Medulla oblongata (tissue), 1 donor: ENCODE measurements around the gene CENPB.
"Not testable (repeated sequence)": the region's sequence is repeated elsewhere in the genome, so short reads cannot be mapped to it uniquely, and the experiment has no call there.

ENCODE experiments used
- DNase-seq: peaks from one replicate; pipeline ENCODE4 v3.0.0-alpha.2; 2015; ENCODE audit errors: extremely low spot score

Gene CENPB, protein sequence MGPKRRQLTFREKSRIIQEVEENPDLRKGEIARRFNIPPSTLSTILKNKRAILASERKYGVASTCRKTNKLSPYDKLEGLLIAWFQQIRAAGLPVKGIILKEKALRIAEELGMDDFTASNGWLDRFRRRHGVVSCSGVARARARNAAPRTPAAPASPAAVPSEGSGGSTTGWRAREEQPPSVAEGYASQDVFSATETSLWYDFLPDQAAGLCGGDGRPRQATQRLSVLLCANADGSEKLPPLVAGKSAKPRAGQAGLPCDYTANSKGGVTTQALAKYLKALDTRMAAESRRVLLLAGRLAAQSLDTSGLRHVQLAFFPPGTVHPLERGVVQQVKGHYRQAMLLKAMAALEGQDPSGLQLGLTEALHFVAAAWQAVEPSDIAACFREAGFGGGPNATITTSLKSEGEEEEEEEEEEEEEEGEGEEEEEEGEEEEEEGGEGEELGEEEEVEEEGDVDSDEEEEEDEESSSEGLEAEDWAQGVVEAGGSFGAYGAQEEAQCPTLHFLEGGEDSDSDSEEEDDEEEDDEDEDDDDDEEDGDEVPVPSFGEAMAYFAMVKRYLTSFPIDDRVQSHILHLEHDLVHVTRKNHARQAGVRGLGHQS

DNA sequence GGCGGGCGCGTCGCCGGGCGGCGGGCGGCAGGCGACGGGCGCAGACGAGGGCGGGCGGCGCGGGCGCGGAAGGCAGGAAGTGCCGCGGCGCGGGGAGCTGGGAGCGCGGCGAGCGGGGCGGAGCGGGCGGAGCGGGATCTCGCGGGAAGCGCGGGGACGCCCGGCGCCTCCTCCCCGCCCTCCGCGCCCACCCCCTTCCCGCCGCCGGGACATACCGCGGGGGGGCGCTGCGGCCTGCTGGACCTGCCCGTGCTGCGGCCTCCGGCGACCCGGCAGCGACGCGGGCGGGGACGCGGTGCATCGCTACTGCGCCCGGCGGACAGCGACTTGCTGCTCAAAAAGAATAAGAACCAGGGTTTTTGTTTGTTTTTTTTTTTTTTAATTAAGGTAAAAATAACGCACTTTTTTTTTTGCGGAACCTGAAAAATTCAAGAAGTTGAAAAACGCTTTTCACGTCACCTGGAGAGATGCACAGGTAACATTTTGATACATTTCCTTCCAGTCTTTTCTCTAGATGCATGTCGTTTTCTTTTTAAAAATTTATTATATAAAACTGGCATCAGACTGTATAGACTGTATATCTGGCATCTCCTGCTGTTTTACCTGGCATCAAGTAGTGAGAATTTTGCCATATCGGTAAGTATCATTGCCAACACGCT is at the start of gene CENPB:
Gene CENPB, minus strand, starts transcription at position 76 of the 659 bp plus-strand sequence. CDS start 257 bp downstream, outside the sequence.
- DNase-seq = peak; percentile 89

DNA sequence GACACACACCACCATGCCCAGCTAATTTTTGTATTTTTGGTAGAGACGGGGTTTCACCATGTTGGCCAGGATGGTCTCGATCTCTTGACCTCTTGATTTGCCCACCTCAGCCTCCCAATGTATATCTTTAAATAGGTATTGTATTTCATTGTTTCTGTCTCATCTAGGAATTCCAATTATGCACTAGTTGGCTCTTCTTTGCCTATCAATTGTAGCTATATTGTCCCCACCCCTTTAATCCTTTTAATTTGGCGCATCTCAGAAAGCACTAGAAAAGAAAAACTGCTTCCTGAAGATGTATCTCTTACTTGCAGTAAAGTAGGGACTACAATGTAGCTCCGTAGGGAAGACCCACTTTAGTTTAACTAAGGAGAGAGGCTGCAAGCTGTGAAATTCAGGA is 49.6 kb upstream of the CENPB start:
- DNase-seq = no peak

DNA sequence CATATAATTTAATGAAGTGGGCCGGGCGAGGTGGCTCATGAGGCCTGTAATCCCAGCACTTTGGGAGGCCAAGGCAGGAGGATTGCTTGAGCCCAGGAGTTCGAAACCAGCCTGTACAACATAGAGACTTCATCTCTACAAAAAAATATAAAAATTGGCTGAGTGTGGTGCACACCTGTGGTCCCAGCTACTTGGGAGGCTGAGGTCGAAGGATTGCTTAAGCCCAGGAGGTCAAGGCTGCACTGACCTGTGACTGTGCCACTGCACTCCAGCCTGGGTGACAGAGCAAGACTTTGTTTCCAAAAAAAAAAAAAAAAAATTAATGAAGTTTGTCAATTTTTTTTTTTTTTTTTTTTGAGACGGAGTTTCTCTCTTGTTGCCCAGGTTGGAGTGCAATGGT is 43.4 kb upstream of the CENPB start:
- DNase-seq = not testable (repeated sequence)

DNA sequence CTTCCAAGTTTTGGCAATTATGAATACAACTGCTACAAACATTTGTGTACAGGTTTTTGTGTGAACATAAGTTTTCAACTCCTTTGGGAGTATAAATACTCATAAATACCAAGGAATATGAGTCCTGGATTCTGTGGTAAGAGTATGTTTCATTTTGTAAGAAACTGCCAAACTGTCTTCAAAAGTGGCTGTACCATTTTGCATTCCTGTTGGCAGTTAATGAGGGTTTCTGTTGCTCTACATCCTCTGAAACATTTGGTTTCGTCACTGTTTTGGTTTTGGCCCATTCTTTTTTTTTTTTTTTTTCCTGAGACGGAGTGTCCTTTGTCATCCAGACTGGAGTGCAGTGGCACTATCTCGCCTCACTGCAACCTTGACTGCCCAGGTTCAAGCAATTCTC is 42.3 kb upstream of the CENPB start:
- DNase-seq = no peak

DNA sequence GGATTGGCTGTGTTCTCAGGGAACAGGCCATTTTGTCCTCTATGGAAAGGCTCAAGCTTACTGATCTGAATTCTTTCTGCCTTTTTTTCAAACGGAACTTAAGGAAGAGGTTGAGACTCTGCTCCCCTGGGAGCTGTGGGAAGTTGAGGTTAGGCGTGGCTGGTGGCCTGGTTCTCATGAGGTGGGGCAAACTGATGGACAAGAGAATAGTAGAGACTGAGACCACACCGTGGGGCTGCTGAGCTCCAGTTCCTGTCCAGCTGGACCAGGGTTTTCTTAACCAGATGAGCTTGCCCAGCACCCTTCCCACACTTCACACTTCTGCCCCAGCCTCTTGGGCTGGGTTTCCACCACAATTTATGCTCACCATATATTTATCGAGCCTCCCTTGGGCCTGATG is 39.9 kb upstream of the CENPB start:
- DNase-seq = no peak

DNA sequence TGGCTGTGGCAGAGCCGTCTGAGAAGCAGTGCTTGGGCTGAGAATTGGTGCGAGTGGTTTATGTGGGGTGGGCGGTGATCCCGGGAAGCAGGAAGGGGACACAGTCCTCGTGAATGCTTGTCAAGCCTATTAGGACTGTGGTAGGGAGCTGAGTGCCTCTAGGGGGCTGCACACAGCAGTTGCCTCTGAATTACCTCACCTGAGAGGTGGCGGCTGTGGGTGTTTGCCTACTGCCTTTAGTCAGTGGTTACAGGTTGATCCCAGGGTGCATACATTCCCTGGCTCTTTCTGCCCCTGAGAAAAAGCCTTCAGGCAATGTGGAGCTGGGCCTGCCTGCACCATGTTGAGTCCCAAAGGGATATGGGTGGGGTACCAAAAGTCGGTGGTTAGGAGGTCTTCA is 39.0 kb upstream of the CENPB start:
- no peak for DNase-seq

DNA sequence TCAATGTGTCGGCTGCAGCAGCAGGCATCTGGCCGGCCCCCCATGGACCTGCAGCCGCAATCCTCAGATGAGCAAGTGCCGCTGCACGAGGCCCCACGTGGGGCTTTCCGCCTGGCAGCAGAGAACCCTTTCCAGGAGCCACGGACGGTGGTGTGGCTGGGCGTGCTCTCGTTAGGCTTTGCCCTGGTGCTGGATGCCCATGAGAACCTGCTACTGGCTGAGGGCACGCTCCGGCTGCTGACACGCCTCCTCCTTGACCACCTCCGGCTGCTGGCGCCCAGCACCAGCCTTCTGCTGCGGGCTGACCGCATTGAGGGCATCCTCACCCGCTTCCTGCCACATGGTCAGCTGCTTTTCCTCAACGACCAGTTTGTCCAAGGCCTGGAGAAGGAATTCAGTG is 37.3 kb upstream of the CENPB start:
- no peak for DNase-seq

DNA sequence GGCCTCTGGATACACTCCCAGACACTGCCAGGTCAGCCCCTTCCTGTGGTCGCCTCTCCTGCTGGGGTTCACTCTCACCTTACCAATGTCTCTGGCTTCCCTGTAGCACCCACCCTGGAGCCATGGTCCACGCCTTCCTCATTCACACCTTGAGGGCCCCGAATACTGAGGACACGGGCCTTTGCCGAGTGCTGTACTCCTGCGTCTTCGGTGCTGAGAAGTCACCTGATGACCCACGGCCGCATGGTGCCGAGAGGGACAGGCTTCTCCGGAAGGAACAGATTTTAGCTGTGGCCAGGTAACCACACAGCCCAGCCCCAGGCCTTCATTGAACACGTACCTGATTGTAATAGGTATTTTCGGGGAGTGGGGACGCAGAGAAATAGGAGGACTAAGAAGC is 35.5 kb upstream of the CENPB start:
- DNase-seq = no peak

DNA sequence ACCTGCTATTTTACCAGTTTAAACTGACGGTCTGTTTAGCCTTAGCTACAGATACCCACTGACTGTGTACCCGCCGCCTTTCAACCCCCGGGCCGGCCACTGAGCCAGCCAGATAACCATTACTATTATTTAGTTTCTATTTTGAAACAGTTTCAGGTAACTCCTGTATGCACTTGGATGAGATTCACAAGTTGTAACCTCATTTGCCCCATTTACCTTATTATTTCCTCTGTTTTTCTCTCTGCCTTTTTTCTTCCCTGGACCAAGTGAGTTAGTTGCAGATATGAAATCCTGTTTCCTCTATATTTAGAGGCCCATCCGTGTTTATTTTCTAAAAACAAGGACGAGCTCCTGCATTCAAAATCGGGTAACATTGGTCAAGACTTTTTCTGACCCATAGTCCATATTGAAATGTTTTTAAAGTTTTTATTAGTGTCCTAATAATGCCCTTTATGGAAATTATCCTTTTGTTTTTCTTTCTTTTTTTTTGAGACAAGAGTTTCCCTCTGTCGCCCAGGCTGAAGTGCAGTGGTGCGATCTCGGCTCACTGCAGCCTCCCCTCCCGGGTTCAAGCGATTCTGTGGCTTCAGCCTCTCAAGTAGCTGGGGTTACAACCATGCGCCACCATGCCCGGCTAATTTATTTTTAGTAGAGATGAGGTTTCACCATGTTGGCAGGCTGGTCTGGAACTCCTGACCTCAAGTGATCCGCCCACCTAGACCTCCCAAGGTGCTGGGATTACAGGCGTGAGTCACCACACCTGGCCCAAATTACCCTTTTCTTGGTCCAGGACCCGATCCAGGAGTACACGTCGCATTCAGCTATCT is 34.6 kb upstream of the CENPB start:
- DNase-seq = no peak

DNA sequence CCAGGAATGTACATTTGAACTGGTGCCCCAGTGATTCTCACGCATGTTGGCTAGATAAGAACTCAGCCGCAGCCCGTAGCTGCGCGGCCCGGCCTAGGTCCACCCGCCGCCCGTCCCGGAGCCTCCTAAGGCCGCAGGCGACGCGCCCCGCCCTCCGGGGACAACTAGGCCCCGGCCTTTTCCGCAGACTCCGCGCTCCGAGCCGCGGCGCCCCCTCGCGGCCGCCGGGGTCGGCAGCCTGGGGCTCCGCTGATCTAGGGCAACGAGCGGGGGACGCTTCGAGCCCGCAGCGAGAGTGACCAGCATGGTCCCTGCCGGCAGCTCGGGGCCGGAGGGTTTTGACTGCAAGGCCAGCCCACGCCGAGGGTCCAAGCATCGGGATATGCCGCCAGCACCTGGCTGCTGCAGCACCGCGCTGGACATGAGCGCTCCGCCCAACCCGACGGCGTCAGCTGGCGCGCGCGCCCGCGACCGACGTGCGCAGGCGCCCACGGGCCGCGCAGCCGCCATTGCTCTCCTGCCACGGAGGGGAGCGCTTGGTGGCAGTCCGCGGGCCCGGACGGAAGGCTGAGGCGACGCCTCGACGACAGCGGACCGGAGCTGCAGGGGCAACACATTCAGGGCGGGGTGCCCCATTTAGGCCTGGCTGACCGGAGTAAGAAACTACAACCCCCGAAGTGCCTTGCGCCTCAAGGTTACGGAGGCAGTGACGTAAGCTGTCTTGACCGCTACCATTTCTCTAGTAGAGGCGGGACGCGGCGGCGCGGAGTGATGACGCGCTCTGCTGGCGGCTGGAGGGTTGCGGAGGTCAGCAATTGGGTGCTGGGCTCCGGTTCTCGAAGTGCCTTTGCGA is 33.7 kb upstream of the CENPB start, which contains the start of gene AP5S1:
Gene AP5S1, plus strand, starts transcription at position 500 of the 853 bp plus-strand sequence. CDS start 1,571 bp downstream, outside the sequence.
- peak; percentile 97 for DNase-seq

DNA sequence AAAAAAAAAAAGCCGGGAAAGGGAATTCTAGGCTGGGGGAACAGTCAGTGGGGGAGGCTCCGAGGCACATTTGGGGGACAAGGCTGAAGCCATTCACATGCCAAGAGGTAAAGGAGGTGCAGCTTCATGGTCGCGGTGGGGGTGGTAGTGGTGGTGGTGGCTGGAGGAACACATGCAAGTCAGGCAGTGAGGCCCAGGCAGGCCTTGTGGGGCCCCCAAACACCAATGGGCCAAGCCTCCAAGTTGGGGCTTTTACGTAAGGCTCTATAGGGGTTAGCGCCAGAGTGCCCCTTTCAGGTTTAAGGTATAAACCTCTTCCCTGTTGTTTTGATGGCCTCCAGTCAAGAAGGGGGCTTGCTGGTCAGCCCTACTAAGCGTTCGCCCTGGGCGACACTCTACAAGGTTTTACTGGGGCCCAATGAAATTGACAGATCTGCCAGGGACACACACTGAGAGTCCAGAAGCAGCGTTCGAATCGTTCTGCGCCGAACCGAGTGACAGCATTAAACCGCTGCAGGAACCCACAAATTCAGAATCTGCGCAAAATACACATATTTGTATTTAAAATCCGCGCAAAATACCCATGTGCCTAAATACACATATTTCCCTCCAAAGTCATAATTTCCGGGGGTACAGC is 33.0 kb upstream of the CENPB start:
- no peak for DNase-seq

DNA sequence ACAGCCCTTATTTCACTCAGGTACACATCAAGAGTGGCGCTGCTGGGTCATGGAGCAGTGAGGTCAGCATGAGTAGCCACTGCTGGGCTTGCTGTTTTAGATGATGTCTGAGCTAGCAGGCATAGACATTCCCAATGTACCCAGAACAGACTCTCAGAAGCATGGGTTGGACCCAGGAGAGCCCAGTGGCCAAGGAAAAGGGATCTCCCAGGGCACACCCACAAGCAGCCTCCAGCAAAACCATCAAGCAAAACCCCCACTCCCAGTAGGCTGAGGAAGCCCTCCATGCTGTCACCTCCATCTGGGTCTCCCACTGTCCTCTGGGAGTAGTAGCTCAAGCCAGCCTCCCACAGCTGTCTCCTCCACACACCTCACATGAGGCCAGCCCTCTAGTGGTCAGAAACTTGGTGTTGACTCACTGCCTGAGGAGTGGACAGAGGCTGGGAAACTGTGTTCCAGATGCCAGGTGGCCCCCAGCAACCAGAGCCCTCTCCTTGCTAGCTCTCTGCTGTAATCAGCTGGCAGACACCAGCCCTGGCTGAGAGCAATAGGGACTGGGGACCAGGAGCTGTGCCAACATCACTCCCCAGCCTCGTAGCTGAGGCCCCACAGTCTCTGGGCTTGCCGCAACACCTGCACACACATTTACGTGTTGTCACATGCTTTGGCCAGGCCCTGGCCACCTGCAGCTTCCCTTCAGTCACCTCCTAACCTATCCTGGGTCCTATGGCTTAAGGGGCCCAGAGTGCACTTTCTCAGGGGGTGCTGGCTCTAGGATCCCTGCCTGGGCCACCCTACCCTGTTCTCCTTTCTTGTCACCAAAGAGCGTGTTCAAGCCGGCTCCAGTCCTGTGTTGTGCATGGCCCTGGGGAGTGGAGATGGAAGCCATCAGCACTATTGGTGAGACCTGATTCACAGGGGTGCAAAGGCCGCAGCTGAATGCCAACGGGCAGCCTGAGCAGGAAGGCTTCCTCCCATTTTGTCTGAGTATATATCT is 31.9 kb upstream of the CENPB start:
- peak; percentile 65 for DNase-seq

DNA sequence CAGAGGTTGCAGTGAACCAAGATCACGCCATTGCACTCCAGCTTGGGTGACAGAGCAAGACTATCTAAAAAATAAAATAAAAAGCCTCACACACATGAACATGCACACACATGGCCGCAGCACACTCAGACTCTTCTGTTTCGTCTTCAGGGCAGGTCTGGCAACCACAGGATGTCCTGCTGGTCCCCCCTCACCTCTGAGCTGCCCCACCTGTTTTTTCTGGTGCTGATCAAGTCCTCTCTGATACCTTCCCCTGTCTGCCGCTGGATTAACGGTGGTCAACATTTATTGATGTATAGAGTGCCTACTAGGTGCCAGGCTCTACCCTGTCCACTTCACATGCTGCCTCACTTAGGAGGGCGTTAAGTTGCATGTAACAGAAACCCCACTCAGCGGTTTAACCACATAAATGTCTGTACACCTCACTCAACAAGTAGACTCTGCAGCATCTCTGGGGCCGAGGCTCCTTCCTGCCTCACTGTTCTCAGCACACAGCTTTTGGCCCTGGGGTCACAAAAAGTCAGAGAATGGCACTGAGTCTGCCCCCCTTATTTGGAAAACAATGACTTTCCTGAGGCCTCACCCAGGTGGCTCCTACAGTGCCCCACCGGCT is 29.3 kb upstream of the CENPB start:
- DNase-seq = no peak

DNA sequence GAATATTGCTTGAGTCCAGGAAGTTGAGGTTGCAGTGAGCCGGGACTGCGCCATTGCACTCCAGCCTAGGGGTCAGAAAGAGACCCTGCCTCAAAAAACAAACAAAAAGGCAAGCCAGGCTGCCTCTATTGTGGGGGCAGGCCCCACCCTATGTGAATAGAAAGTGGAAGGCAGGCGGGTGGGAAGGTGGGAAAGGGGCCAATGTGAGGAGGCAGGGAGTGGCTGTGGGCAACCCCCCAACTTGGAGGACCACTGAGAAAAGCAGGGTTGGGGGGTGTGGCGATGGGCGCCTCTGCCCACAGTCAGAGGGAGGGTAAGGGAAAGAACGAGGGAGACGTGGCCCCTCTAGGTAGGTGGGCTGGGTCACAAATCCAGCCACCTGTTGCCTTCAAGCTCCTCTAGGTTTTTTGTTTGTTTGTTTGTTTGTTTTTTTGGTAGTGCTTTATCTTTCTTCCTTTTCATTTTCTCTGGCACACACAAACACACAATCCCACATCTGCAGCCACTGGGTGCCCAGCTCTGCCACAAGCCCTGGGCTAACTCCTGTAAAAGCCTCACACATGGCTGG is 28.5 kb upstream of the CENPB start:
- no peak for DNase-seq

DNA sequence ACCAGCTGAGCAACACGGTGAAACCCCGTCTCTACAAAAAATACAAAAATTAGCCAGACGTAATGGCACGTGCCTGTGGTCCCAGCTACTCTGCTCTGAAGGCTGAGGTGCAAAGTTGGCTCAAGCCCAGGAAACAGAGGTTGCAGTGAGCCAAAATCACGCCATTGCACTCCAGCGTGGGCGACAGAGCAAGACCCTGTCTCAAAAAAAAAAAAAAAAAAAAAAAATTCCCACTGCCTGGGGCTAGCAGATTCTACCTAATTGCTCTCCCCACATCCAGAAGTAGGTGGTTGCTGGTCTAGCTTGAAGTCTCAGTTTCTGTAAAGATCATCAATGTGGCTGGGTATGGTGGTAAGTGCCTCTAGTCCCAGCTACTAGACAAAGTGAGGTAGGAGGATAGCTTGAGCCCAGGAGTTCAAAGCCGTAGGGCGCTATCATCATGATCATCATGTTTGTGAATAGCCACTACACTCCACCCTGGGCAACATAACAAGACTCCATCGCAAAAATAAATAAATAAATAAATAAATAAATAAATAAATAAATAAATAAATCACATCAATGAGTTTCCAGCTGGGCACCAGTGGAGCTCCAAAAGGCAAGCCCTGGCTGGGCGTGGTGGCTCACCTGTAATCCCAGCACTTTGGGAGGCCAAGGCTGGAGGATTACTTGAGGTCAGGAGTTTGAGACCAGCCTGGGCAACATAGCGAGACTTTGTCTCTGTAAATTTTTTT is 27.5 kb upstream of the CENPB start:
- DNase-seq = no peak

DNA sequence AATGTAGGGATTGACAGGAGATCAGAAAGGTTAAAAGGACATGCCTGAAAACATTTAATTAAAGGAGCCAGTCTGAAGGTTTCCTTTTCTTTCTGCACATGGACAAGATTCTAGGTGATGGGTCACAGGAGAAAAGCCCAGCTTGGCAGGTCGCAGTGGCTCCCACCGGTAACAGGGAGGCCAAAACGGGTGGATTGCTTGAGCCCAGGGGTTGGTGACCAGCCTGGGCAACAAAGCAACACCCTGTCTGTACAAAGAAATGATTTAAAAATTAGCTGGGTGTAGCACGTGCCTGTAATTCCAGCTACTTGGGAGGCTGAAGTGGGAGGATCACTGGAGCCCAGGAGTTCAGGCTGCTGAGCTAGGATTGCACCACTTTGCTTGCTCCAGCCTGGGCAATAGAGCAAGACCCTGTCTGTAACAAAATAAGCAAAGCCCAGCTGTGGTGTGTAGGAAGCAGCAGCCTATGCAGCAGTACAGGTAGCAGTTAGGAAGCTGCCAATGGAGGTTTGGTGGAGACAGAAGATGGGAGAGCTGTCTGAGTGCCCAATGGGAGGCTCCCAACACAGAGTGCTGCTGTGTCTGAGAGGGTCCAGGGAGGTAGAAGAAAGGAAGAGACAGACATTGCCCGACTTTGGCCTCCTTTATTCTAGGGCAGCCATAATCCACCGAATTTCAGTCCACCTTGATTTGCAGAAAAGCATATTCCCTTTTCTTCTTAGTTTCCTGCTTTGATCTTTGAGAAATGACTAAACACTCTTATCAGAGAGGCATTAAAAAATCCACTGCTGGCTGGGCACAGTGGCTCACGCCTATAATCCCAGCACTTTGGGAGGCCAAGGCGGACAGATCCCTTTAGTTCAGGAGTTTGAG is 26.7 kb upstream of the CENPB start:
- DNase-seq = no peak

DNA sequence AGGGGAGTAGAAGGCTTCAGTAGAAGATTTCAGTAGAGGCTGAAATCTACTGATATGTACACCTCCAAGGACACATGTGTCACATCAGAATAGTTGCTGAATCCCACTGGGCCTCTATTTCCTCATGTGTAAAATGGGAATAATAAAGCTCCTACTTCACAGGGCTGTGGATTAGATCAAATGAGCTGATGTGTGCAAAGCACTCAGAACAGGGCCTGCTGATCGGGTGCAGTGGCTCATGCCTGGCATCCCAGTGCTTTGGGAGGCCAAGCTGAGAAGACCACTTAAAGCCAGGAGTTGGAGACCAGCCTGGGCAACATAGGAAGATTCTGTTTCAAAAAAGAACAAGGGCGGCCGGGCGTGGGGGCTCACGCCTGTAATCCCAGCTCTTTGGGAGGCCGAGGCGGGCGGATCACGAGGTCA is 25.7 kb upstream of the CENPB start:
- no peak for DNase-seq
